NT2/D1 (cell line): ENCODE results near the gene FBXL7.
A peak's percentile ranks its signal among the peaks of the same experiment; 100 is the strongest.

Source experiments
- DNase-seq: peaks from one replicate; pipeline ENCODE4 v3.0.0-alpha.2; 2011; ENCODE audit warnings: low read depth, low spot score
- H3K27me3 ChIP-seq: 2 replicates; pipeline ENCODE4 v1.6.0; 2011; ENCODE audit warnings: mild to moderate bottlenecking; ENCODE audit not compliant: insufficient read length, insufficient read depth
- H3K36me3 ChIP-seq: 2 replicates; pipeline ENCODE4 v1.6.1; 2011; ENCODE audit warnings: mild to moderate bottlenecking, low read length, mixed read lengths; ENCODE audit not compliant: insufficient read depth, insufficient read length
- H3K4me1 ChIP-seq: 2 replicates; pipeline ENCODE4 v1.5.1; 2011; ENCODE audit not compliant: insufficient read depth, insufficient read length
- H3K4me3 ChIP-seq: 2 replicates; pipeline ENCODE4 v1.5.1; 2011; ENCODE audit warnings: low read depth; ENCODE audit not compliant: insufficient read length
- H3K9ac ChIP-seq: 2 replicates; pipeline ENCODE4 v1.6.0; 2011; ENCODE audit warnings: low read depth; ENCODE audit not compliant: insufficient read length
- H3K9me3 ChIP-seq: 2 replicates; pipeline ENCODE4 v1.5.1; 2011; ENCODE audit warnings: mild to moderate bottlenecking, low read length; ENCODE audit not compliant: insufficient read depth
- SUZ12 ChIP-seq: IDR thresholded peaks from 2 replicates; pipeline ENCODE4 v1.6.1; 2011; ENCODE audit not compliant: insufficient read length, insufficient read depth; ENCODE audit errors: extremely low read depth
- YY1 ChIP-seq: IDR thresholded peaks from 2 replicates; pipeline ENCODE4 v1.6.1; 2011; ENCODE audit not compliant: insufficient read length, insufficient read depth
- ZNF274 ChIP-seq: IDR thresholded peaks from 2 replicates; pipeline ENCODE4 v1.6.1; 2011; ENCODE audit warnings: mild to moderate bottlenecking, low read depth, low read length

Gene FBXL7

DNA sequence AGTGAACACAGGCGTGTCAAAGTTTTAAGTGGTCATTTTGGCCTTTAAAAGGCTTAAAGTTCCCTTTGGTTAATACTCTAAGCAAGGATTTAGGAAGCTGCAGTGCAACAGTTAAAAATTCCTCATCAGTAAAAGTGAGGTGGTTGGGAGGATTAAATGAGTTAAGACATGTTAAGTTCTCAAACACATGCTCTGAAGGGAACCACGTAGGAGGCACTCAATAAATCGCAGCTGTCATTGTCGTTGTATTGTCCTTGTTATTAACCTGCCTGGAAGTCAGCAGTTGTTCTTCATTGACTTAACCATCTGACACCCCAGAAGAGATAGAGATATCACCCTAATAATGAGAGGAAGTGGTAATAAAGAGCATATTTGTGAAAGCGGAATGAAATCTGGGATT, 432.1 kb downstream of the FBXL7 start:
- H3K4me1 ChIP-seq = no peaks in the 10 kb centered on the region
- peaks cover 7% of the 10 kb centered on the region; the same call in 1 of the 2 replicates for H3K9me3 ChIP-seq
- H3K27me3 ChIP-seq = no peaks in the 10 kb centered on the region
- TF ChIP-seq YY1 = no peak
- no peak for TF ChIP-seq ZNF274
- no peak for TF ChIP-seq SUZ12
- peaks cover 12% of the 10 kb centered on the region for H3K36me3 ChIP-seq
- H3K9ac ChIP-seq = no peak overlapping the region
- no peak overlapping the region for H3K4me3 ChIP-seq
- DNase-seq = no peak

DNA sequence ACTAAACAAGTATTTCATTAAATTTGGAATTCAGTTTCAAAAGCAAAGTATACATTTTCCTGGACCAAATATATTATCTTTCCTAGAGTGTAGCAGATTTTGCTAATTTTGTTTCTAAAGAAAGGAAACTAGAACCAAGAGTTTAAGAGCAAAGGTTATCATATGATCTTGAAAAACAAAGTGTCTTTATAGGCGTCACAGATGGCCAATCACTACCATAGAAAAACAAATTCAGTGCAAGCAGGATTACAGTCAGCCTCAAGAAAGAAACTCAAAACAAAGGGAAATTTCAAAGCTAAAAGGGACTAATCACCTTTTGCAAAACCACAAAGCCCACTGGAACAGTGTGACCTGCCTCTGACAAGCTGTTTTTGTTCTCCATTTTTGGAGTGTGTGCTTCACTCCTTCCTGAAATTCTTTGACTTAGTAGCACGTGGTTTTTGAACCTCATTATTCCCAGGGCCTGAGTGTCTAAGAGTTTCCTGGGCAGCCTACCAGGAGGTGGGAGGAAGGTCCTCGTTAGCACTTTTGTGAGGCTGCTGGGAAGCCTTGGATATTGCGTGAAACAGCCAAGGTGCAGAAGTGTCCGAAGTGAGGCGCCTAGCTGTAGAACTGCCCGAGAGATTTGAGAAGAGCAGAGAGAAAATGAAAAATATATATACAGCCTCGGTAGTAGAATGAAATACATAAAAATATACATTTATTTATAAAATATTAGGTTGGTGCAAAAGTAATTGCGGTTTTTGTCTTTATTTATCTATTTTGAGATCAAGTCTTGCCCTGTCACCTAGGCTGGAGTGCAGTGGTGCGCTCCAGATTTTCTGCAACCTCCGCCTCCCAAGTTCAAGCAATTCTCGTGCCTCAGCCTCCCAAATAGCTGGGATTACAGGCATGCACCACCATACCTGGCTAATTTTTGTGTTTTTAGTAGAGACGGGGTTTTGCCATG, 433.6 kb downstream of the FBXL7 start:
- DNase-seq = peak; percentile 39
- TF ChIP-seq ZNF274 = no peak
- no peak for TF ChIP-seq SUZ12
- TF ChIP-seq YY1 = no peak

DNA sequence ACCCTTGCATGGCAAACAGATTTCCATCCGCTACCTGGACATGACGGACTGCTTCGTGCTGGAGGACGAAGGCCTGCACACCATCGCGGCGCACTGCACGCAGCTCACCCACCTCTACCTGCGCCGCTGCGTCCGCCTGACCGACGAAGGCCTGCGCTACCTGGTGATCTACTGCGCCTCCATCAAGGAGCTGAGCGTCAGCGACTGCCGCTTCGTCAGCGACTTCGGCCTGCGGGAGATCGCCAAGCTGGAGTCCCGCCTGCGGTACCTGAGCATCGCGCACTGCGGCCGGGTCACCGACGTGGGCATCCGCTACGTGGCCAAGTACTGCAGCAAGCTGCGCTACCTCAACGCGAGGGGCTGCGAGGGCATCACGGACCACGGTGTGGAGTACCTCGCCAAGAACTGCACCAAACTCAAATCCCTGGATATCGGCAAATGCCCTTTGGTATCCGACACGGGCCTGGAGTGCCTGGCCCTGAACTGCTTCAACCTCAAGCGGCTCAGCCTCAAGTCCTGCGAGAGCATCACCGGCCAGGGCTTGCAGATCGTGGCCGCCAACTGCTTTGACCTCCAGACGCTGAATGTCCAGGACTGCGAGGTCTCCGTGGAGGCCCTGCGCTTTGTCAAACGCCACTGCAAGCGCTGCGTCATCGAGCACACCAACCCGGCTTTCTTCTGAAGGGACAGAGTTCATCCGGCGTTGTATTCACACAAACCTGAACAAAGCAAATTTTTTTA, 436.7 kb downstream of the FBXL7 start:
- H3K4me1 ChIP-seq = no peaks in the 10 kb centered on the region
- H3K9ac ChIP-seq = no peak overlapping the region
- TF ChIP-seq YY1 = no peak
- no peak for TF ChIP-seq ZNF274
- TF ChIP-seq SUZ12 = no peak
- H3K36me3 ChIP-seq = peaks cover 12% of the 10 kb centered on the region
- H3K9me3 ChIP-seq = peaks cover 1% of the 10 kb centered on the region; the same call in 1 of the 2 replicates
- no peaks in the 10 kb centered on the region for H3K27me3 ChIP-seq
- H3K4me3 ChIP-seq = no peak overlapping the region
- no peak for DNase-seq

More for the DNA sequence above, 433.6 kb downstream of the FBXL7 start:
- no peaks in the 10 kb centered on the region for H3K27me3 ChIP-seq
- H3K4me3 ChIP-seq = no peak overlapping the region
- peaks cover 7% of the 10 kb centered on the region; the same call in 1 of the 2 replicates for H3K9me3 ChIP-seq
- H3K4me1 ChIP-seq = no peaks in the 10 kb centered on the region
- H3K9ac ChIP-seq = no peak overlapping the region
- H3K36me3 ChIP-seq = peaks cover 12% of the 10 kb centered on the region

DNA sequence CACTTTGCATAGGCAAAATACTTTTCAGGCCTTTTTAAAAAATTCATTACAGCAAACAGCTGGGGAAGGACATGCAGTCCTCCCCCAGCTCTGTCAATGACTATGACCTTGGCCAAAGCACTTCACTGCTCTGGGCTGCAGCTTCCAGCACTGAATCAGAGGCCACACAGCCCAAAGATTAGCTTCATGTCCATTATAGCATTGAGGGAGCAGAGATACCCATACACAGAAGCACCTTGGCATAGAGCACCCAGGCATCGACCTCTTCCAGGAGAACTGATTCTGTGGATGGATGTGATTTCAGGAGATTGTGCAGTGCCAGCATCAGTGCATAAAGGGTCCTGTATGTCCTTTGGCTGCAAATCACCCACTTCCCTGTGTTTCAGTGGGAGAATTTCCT, 437.7 kb downstream of the FBXL7 start:
- no peaks in the 10 kb centered on the region for H3K4me1 ChIP-seq
- no peak overlapping the region for H3K4me3 ChIP-seq

DNA sequence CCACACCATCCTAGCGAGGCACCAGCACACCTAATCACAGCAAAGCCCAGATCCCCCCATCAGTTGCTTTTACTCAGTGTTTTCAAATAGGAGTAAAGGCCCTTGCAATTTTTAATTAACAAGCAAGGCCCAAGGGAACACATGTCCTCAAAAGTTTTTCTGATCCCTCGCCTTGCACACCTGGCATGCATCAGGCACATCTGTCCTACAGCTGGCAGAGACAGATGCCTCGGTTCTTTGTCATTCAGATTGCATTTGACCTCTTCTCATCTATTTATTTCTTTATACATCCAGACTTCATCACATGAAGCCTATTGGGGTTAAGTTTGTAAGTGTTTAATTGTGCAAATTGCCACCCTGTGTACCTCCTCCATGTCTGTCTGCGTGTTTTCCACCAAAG, 438.2 kb downstream of the FBXL7 start:
- no peaks in the 10 kb centered on the region for H3K9me3 ChIP-seq
- no peaks in the 10 kb centered on the region for H3K4me1 ChIP-seq
- TF ChIP-seq ZNF274 (no peak), YY1 (no peak), SUZ12 (no peak)
- H3K36me3 ChIP-seq = peaks cover 12% of the 10 kb centered on the region
- H3K4me3 ChIP-seq = no peak overlapping the region
- no peaks in the 10 kb centered on the region for H3K27me3 ChIP-seq
- no peak overlapping the region for H3K9ac ChIP-seq
- DNase-seq = no peak

More for the DNA sequence above, 437.7 kb downstream of the FBXL7 start:
- Histone ChIP-seq H3K9ac (no peak overlapping the region), H3K27me3 (no peaks in the 10 kb centered on the region), H3K36me3 (peaks cover 12% of the 10 kb centered on the region), H3K9me3 (no peaks in the 10 kb centered on the region)
- TF ChIP-seq ZNF274 = no peak
- no peak for TF ChIP-seq SUZ12
- TF ChIP-seq YY1 = no peak
- DNase-seq = no peak

DNA sequence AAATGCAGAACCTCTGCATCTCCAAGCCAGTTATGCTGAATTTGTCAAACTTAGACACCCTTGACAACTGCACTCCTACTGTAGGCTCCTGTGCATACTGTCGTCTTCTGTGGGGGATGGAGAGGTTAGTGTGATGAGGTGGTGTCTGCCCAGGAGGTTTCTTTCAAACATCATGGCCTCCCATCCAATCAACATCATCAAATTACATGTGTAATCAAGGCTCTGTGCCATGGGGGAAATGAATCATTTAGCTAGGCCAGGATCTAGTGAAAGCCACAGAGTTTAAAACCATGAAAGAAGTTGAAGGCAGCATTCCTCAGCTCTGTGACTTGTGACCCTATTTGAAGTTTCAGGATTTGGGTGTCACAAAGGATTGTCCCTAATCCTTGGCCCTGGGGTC, 439.0 kb downstream of the FBXL7 start:
- DNase-seq = no peak
- TF ChIP-seq ZNF274 (no peak), YY1 (no peak), SUZ12 (no peak)
- Histone ChIP-seq H3K9me3 (no peaks in the 10 kb centered on the region), H3K9ac (no peak overlapping the region), H3K4me3 (no peak overlapping the region), H3K4me1 (no peaks in the 10 kb centered on the region), H3K27me3 (no peaks in the 10 kb centered on the region), H3K36me3 (peaks cover 12% of the 10 kb centered on the region)

DNA sequence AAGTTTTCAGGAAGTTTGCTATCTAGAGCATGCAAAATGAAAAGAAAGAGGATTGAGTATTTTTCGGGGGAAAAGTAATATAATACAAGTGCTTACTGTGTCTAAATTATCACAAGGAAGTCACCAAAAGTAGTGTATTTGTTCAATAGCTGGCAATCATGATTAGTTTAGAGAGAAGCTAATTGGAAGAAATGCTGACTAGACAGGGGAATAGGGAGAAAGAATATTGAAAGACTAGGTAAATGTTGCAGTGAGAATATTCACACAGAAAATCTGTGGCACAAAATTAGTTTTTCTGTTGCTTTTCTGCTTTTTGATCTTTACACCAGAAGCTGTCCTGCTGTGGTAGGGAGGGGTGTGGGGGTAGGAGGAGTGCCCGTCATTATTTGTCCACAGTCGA, 440.9 kb downstream of the FBXL7 start:
- Histone ChIP-seq H3K9me3 (no peaks in the 10 kb centered on the region), H3K27me3 (no peaks in the 10 kb centered on the region), H3K36me3 (peaks cover 12% of the 10 kb centered on the region), H3K9ac (no peak overlapping the region), H3K4me1 (no peaks in the 10 kb centered on the region), H3K4me3 (no peak overlapping the region)
- no peak for DNase-seq
- no peak for TF ChIP-seq ZNF274
- no peak for TF ChIP-seq SUZ12
- no peak for TF ChIP-seq YY1
